GM19463 (cell line): Measurements from ENCODE around the gene FAM3A.

Experiments used
- ATAC-seq: cut with Tn5 transposase; IDR thresholded peaks from one replicate; pipeline ENCODE4 v1.9.1; 2021; ENCODE audit warnings: mild to moderate bottlenecking, moderate library complexity; ENCODE audit not compliant: unreplicated experiment

FAM3A gene

GRCh38 chrX:154464806-154465365 lies 51.1 kb downstream of the FAM3A start:
- no peak for ATAC-seq

- ATAC-seq, result no peak
Observed at GRCh38 chrX:154463611-154464220, 52.3 kb downstream of the FAM3A start.

GRCh38 chrX:154462396-154462795 lies 53.6 kb downstream of the FAM3A start:
- ATAC-seq, result no peak

GRCh38 chrX:154460326-154460725 lies 55.7 kb downstream of the FAM3A start:
- ATAC-seq, result no peak

- no peak for ATAC-seq
Observed at GRCh38 chrX:154459832-154460231, 56.2 kb downstream of the FAM3A start.

GRCh38 chrX:154458954-154459778 lies 56.9 kb downstream of the FAM3A start:
- ATAC-seq, result no peak

GRCh38 chrX:154458116-154458953 lies 57.7 kb downstream of the FAM3A start, which contains the start of gene PLXNA3:
Gene PLXNA3 (plus strand): TSS chrX:154458281. CDS start chrX:154460184, 1,903 bp downstream.
- ATAC-seq, result peak; percentile 65

- ATAC-seq, result peak; percentile 60
Observed at GRCh38 chrX:154457491-154458115, 58.4 kb downstream of the FAM3A start.
